ENCODE measurements around the gene CYYR1. TPM values are rescaled to one million over a fixed set of nuclear protein-coding genes. Genes with fewer than 3 reads are reported as not detected.

The CYYR1 gene
- total RNA-seq, 1 donor from 2014 or later = 51.3 TPM

DNA sequence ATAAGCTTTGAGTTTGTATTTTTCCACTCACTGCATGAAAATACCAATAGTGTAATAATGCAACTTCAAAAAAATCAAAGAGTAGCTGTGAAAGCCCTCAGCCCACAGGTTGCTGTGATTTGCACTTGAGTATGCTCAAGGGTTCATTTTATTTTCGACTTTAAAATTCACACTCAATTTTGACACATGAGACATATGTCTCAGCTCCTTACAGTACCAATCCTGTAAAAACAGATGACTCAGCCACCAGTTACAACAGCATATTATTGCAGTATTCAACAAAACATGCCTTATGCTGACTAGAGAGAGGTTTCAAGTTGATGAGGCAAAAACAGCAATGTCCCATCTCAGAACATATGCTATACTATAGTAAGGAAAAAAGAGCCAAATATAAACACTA is 66.1 kb downstream of the CYYR1 start:
- Histone ChIP-seq H3K4me3 (no peak overlapping the region), H3K36me3 (no peaks in the 10 kb centered on the region), H3K9me3 (no peaks in the 10 kb centered on the region), H3K27me3 (no peaks in the 10 kb centered on the region), H3K4me1 (no peaks in the 10 kb centered on the region), H3K27ac (no peak overlapping the region)
- ATAC-seq (no peak), DNase-seq (no peak)
- intact Hi-C loops (cut with DNase I) = no loop called here
- no peak for TF ChIP-seq CTCF (IDR thresholded peaks at IDR 0.05)

DNA sequence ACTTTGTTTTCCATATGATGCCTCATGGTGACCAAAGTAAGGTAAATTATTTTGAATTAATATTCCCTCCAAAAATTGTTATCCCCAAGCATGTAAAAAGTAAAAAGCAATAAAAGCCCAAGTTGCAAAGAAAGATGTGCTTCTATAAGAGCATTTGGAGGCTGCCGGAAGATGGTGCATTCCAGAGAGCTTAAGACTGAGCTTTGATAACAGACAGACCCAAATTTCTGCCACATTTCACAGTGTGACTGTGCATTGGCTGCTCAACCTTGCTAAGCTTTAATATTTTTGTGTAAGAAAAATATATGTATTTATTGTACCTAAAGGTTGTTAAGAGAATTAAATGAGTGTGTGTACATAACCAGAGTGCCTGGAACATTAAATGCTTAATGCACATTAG is 67.9 kb downstream of the CYYR1 start:
- Histone ChIP-seq H3K4me1 (no peaks in the 10 kb centered on the region), H3K27ac (no peak overlapping the region), H3K4me3 (no peak overlapping the region), H3K27me3 (no peaks in the 10 kb centered on the region), H3K36me3 (no peaks in the 10 kb centered on the region), H3K9me3 (no peaks in the 10 kb centered on the region)
- intact Hi-C loops (cut with DNase I) = no loop called here
- TF ChIP-seq CTCF (IDR thresholded peaks at IDR 0.05) = no peak
- ATAC-seq (no peak), DNase-seq (no peak)

GRCh38 chr21:26503414-26503813 is 69.7 kb downstream of the CYYR1 start:
- no peak for TF ChIP-seq CTCF (IDR thresholded peaks at IDR 0.05)
- Histone ChIP-seq H3K4me3 (no peak overlapping the region), H3K9me3 (no peaks in the 10 kb centered on the region), H3K4me1 (no peaks in the 10 kb centered on the region), H3K27me3 (no peaks in the 10 kb centered on the region), H3K27ac (no peak overlapping the region), H3K36me3 (no peaks in the 10 kb centered on the region)
- intact Hi-C loops (cut with DNase I) = no loop called here
- ATAC-seq = no peak
- DNase-seq = no peak

- no peak for TF ChIP-seq CTCF (IDR thresholded peaks at IDR 0.05)
- no peak overlapping the region for H3K27ac ChIP-seq
- H3K36me3 ChIP-seq = no peaks in the 10 kb centered on the region
- intact Hi-C loops (cut with DNase I) = no loop called here
- no peaks in the 10 kb centered on the region for H3K9me3 ChIP-seq
- no peaks in the 10 kb centered on the region for H3K4me1 ChIP-seq
- no peak for ATAC-seq
- no peak for DNase-seq
- no peak overlapping the region for H3K4me3 ChIP-seq
- H3K27me3 ChIP-seq = no peaks in the 10 kb centered on the region
Observed at GRCh38 chr21:26501495-26502021, 71.5 kb downstream of the CYYR1 start.

GRCh38 chr21:26499495-26499894 is 73.6 kb downstream of the CYYR1 start:
- Histone ChIP-seq H3K27me3 (no peaks in the 10 kb centered on the region), H3K36me3 (no peaks in the 10 kb centered on the region), H3K4me3 (no peak overlapping the region), H3K9me3 (no peaks in the 10 kb centered on the region), H3K27ac (no peak overlapping the region), H3K4me1 (no peaks in the 10 kb centered on the region)
- DNase-seq (no peak), ATAC-seq (no peak)
- TF ChIP-seq CTCF (IDR thresholded peaks at IDR 0.05) = no peak
- intact Hi-C loops (cut with DNase I) = no loop called here

DNA sequence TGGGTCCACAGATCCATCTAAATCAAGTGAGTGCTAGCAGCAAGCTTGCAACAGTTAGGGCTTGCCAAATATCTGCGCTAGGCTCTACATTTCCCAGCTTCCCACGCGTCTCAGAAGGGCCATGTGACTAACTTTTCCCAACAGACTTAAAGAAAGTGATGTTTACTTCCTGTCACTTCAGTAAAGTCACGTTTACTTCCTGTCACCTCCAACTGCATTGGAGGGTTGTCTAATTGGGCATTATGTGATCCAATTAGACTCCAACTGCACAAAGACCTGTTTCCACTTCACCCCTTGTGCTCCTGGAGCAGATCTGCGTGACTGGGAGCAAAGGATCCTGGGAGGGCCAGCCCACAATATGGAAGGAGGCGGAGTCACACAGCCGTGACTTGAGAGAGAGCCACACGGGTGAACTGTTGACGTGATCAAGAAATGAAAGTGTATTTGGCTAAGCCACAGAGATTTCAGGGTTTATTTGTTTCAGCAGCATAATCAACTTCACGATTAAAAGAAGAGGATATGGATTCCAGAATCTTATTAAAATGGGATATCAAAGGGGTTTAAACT is 77.7 kb downstream of the CYYR1 start:
- Histone ChIP-seq H3K4me3 (no peak overlapping the region), H3K27ac (no peak overlapping the region), H3K9me3 (no peaks in the 10 kb centered on the region), H3K36me3 (no peaks in the 10 kb centered on the region), H3K4me1 (no peaks in the 10 kb centered on the region), H3K27me3 (no peaks in the 10 kb centered on the region)
- intact Hi-C loops (cut with DNase I) = no loop called here
- ATAC-seq (no peak), DNase-seq (no peak)
- TF ChIP-seq CTCF (IDR thresholded peaks at IDR 0.05) = no peak

Data from upper lobe of right lung (tissue), 1 donor.